ENCODE results near the gene FBXL22. TPM values are rescaled to one million over a fixed set of nuclear protein-coding genes. Genes with fewer than 3 reads are reported as not detected.
"Not testable (repeated sequence)": the region's sequence is repeated elsewhere in the genome, so short reads cannot be mapped to it uniquely, and the experiment has no call there.

The FBXL22 gene
- total RNA-seq, 1 experiment from 2014 or later, result not detected

DNA sequence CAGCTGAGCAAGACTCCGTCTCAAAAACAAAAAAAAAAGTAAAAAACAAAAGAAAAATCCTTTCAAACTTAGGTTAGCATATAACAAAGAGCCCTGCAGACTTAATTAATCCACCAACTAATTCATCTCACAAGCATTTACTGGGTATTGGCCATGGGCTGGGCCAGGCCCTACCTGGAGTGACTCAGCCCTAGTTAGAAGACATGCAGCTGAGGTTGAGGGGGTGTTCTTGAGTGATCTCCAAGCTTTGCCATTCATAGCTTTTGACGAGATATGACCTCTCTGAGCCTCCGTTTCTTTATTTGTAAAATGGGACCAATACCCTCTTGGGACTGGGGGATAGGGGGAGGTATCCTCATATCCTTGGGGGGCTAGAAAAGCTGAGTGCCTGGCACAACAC, 7.8 kb downstream of the FBXL22 start:
- in situ Hi-C loops (cut with HindIII; ENCODE audit: low pct_unique_long_range_greater_than_20kb, low sequenced_read_pairs), result no loop called here
- DNase-seq (ENCODE audit: low read depth, low spot score), result no peak

DNA sequence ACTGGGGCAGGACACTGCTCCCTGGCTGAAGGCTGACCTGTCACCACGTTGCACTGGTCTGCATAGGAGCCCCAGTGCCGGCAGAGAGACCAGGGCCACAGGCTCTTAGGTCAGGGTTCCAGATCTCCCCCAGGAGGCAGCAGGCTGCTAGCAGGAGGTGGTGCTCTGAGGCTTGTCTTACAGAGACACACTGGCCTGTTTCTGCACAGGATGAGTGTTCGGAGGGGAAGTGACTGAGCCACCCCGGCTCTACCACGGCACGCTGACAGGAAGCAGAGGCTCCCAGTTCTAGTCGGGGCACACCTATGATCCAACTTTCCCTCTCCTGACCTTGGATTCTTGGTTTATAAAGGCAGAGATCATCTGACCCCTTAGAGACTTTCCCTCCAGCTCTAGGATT, 8.6 kb downstream of the FBXL22 start:
- no peak for DNase-seq (ENCODE audit: low read depth, low spot score)
- in situ Hi-C loops (cut with HindIII; ENCODE audit: low pct_unique_long_range_greater_than_20kb, low sequenced_read_pairs), result no loop called here

DNA sequence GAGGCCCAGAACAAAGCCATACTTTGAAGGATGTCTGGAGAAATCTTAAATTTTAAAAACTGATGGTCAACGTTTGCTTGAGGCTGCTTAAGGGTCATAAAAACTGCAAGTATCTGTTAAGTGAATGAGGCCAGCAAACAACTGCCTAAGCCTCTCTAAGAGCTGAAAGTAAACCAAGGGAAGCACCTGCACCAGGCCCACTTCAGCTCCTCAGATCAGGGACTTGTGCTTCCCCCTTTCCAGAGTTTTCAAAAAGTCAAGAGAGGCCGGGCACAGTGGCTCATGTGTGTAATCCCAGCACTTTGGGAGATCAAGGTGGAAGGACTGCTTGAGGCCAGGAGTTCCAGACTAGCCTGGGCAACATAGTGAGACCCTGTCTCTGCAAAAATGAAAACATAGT, 9.1 kb downstream of the FBXL22 start:
- DNase-seq (ENCODE audit: low read depth, low spot score), result no peak
- in situ Hi-C loops (cut with HindIII; ENCODE audit: low pct_unique_long_range_greater_than_20kb, low sequenced_read_pairs), result no loop called here

DNA sequence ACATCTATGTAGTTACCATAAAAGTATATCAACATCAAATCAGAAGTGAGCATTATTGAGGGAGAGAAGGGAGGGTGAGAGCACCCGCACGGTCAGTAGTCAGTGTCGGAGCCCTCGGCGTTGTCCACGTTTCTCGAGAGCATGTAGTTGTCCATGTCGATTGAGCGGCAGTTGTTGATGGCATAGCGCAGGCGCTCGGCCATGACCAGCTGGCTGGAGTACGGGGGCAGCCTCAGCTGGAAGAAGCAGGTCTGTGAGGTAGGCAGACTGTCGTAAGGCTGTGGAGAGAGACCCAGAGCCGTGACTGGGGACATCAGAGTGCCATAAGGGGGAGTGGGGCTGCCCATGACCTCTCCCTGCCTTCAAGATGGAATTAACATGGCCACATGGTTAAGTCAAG, 11.8 kb downstream of the FBXL22 start:
- no peak for DNase-seq (ENCODE audit: low read depth, low spot score)
- in situ Hi-C loops (cut with HindIII; ENCODE audit: low pct_unique_long_range_greater_than_20kb, low sequenced_read_pairs), result no loop called here

DNA sequence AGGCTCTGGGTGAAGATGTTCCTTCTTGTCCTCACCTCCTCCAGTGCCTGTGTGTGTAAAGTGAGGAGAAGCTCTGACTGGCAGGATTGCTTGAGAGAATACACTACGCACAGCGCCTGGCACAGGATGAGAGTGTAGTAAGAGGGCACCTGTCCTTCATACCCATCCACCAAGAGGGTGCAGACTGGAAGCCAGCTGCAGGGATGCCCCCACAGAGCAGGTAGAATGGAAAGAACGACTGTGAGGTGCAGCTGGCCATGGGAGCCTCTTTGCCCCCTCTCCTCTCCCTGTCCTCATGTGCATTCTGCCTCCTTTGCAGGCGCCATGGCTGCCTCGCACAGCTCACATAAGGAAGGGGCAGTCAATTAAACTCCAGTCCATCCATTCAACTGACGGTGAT, 12.3 kb downstream of the FBXL22 start:
- in situ Hi-C loops (cut with HindIII; ENCODE audit: low pct_unique_long_range_greater_than_20kb, low sequenced_read_pairs), result no loop called here
- no peak for DNase-seq (ENCODE audit: low read depth, low spot score)

DNA sequence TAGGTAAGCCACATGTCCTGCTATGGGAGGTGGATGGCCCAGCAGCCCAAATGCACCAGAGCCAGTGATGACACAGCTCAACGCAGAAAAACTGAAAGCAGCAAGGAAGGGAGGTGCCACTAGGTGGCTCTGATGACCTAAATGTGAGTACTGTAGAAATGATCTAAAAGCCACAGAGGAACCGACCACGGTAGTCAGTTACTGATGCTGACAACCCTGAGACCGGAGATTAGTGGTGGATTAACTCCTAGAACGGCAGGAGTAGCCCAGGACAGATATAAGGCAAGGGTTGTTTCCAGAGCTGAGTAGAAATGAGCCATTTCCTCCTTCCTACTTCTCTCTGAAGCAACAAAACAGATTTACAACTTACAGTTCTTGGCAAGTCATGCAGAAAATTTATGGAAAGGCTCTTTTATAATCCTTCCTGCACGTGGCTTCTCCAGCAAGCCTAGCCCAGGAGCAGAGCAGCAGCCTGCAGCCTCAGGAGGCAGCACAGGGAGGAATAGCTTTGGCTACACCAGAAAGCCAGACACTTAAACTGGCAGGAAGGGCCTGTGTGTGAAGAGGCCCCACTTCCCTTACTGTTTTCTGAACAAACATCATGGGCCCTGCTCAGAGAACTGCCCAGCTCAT, 13.1 kb downstream of the FBXL22 start:
- in situ Hi-C loops (cut with HindIII; ENCODE audit: low pct_unique_long_range_greater_than_20kb, low sequenced_read_pairs), result no loop called here
- DNase-seq (ENCODE audit: low read depth, low spot score), result peak; percentile 92

DNA sequence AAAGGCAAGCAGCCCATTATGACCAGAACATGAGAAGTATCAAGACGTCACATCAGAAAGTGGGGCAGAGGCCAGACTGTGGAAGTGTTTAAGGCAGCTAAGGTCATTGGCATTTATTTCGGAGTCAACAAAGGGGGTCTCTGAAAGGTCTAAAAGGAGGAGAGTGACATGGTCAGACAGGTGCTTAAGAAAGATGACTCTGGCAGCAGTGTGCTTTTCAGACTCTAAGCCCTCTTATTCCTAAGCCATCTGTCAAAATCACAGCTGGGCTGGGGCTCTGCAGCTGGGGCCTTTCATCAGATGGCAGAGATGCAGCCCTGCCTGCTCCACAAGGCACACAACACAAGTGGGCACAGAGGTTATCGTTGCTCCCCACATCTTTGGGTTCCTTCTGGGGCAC, 14.0 kb downstream of the FBXL22 start:
- DNase-seq (ENCODE audit: low read depth, low spot score), result no peak
- in situ Hi-C loops (cut with HindIII; ENCODE audit: low pct_unique_long_range_greater_than_20kb, low sequenced_read_pairs), result no loop called here

DNA sequence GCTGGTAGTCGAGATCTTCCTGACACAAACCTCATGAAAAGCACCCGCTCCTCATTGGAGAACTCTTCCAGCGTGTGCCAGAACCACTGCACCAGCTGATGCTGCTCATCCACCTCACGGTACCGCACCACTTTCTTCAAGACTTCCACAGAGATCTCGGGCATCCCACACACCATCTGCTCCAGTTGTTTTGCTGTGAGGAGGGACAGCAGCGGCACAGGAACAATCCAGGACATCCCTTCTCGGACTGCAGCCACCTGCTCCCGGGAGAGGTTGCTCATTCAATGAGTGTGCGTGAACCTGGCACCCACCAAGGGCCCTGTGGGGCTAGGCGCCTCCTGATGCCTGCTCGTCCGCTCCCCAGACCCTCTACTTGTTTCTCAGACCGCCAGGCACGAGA, 15.1 kb downstream of the FBXL22 start:
- in situ Hi-C loops (cut with HindIII; ENCODE audit: low pct_unique_long_range_greater_than_20kb, low sequenced_read_pairs), result no loop called here
- no peak for DNase-seq (ENCODE audit: low read depth, low spot score)

DNA sequence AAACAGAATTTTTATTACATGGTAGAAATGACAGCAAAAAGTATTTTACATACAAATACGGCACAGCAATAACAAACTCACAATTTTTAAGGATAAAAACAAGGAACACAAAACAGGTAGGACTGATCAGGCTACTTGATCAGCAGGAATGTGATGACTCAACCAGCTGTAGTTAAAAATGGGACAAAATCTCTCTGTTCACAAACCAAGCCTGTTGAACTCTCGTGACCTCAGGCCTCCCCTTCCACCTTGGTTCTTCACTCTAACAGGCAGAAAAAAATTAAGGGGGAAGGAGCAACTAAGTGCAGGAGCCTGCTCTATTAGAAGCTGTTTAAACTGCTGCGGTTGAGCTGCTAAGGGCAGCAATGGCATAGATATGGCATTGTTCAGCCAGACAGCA, 18.7 kb downstream of the FBXL22 start:
- DNase-seq (ENCODE audit: low read depth, low spot score), result no peak

DNA sequence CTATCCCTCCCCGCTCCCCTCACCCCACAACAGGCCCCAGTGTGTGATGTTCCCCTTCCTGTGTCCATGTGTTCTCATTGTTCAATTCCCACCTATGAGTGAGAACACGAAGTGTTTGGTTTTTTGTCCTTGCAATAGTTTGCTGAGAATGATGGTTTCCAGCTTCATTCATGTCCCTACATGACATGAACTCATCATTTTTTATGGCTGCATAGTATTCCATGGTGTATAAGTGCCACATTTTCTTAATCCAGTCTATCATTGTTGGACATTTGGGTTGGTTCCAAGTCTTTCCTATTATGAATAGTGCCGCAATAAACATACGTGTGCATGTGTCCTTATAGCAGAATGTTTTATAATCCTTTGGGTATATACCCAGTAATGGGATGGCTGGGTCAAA, 20.0 kb downstream of the FBXL22 start:
- DNase-seq (ENCODE audit: low read depth, low spot score); in situ Hi-C loops (cut with HindIII; ENCODE audit: low pct_unique_long_range_greater_than_20kb, low sequenced_read_pairs): not testable (repeated sequence)

More for the DNA sequence above, 18.7 kb downstream of the FBXL22 start:
- in situ Hi-C loops (cut with HindIII; ENCODE audit: low pct_unique_long_range_greater_than_20kb, low sequenced_read_pairs), result no loop called here

DNA sequence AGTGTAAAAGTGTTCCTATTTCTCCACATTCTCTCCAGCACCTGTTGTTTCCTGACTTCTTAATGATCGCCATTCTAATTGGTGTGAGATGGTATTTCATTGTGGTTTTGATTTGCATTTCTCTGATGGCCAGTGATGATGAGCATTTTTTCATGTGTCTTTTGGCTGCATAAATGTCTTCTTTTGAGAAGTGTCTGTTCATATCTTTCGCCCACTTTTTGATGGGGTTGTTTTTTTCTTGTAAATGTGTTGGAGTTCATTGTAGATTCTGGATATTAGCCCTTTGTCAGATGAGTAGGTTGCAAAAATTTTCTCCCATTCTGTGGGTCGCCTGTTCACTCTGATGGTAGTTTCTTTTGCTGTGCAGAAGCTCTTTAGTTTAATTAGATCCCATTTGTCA, 20.4 kb downstream of the FBXL22 start:
- in situ Hi-C loops (cut with HindIII; ENCODE audit: low pct_unique_long_range_greater_than_20kb, low sequenced_read_pairs); DNase-seq (ENCODE audit: low read depth, low spot score): not testable (repeated sequence)

DNA sequence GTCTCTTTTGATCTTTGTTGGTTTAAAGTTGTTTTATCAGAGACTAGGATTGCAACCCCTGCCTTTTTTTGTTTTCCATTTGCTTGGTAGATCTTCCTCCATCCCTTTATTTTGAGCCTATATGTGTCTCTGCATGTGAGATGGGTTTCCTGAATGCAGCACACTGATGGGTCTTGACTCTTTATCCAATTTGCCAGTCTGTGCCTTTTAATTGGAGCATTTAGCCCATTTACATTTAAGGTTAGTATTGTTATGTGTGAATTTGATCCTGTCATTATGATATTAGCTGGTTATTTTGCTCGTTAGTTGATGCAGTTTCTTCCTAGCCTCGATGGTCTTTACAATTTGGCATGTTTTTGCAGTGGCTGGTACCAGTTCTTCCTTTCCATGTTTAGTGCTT, 23.6 kb downstream of the FBXL22 start:
- DNase-seq (ENCODE audit: low read depth, low spot score); in situ Hi-C loops (cut with HindIII; ENCODE audit: low pct_unique_long_range_greater_than_20kb, low sequenced_read_pairs): not testable (repeated sequence)

DNA sequence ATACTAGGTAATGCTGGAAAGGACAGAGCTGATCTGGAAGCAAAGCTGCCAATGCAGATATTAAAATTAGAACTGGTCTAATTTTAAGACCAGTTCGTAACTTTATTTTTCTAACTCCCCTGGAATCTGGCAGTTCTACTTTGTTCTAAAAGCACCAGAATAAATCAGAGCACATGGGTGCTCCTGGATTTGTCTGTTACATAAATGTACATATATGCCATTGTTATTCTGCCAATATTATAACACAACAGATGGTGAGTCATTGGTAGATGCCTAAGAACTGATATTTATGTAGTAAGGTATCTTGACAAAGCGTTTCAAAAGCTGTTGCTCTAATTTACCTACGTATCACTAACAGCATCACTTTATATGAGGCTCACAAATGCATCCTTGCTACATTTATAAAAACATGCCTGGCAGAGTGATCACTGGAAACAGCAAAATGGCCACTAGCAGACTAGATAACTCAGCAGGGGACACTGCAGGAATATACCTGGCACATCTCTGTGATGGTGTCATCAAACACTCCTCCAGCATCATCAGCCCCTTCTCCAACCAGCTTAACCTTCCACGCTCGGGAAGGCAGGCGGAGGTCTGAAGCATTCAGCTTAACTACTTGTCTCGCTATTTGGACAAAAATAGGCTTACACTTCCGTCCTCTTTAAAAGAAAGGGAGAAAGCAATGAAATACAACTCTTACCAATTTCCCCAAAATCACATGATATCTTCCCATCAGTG, 26.2 kb downstream of the FBXL22 start:
- in situ Hi-C loops (cut with HindIII; ENCODE audit: low pct_unique_long_range_greater_than_20kb, low sequenced_read_pairs), result no loop called here
- DNase-seq (ENCODE audit: low read depth, low spot score), result no peak

DNA sequence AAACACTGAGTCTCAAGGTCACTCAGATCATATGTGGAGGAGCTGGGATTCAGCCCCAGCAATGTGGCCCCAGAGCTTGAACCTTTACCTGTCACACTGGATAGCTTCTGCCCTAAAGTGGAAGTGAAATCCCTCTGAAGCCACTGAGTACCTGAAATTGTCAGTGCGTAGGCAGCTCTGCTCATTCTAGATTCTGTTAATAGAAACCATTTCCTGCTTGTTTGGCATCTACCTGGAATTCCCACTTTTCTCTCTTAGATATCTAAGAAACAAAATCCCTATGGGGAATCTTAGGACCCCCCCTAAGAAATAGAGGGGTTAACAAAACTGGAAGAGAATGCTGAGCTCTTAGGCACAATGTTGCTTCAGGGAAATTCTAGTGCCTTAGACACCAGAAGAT, 29.8 kb downstream of the FBXL22 start:
- DNase-seq (ENCODE audit: low read depth, low spot score), result no peak
- in situ Hi-C loops (cut with HindIII; ENCODE audit: low pct_unique_long_range_greater_than_20kb, low sequenced_read_pairs), result no loop called here

DNA sequence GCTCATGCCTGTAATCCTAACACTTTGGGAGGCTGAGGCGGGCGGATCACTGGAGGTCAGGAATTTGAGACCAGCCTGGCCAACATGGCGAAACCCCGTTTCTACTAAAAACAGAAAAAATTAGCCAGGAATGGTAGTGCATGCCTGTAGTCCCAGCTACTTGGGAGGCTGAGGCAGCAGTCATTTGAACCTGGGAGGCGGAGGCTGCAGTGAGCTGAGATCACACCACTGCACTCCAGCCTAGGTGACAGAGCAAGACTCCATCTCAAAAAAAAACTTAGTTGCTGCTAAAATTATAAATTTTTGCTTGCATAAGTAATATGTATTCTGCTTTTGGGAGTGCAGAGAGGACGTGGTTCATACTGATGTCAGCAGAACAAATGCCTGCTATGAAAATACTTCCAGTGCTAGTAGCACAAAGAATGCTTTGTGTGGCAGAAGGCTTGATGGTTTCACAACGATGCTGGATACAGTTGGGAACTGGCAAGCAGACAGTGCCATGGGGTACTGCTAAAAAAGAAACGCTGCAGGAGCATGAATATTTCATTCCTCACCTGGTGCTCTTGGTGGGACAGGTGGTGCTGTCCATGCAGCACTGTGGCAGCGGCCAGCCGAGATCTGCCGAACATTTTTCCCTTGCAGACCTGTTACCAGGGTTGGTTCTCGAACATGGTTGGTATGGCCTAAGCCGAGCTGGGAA, 31.1 kb downstream of the FBXL22 start:
- in situ Hi-C loops (cut with HindIII; ENCODE audit: low pct_unique_long_range_greater_than_20kb, low sequenced_read_pairs), result no loop called here
- DNase-seq (ENCODE audit: low read depth, low spot score), result peak; percentile 87

DNA sequence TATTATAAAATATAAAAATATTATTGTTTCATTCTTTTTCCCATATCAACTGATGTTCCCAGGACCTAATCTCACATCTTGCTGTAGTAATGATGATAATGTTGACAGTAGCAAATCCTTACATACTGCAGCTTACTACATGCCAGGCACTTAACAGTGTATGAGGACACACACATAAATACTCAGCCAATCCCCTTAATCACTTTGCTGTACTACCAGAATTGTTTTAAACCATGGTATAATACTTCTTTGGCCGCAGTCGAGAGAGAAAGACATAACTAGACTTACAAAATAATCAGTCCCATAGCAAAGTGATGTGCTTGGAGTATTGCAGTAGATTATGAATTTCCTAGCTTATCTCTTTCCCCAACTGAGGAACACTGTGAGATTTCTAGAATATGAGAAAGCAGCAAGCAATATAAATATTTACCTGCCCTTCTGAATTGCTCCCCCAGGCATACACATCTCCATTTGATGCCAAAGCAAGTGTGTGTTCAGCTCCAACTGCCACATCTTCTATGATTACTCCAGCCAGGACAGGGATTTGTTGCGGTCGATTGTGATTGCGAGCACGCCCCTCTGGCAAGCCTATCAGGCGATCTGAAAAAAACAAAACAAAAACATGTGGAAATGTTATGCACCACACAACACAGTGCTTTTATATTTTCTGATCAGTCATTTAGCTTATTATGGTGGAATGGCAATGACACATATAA, 33.0 kb downstream of the FBXL22 start:
- no peak for DNase-seq (ENCODE audit: low read depth, low spot score)
- in situ Hi-C loops (cut with HindIII; ENCODE audit: low pct_unique_long_range_greater_than_20kb, low sequenced_read_pairs), result loop anchor here (10.0 kb wide), 1 partner anchor 55 kb away; no protein-coding TSS in a partner anchor

DNA sequence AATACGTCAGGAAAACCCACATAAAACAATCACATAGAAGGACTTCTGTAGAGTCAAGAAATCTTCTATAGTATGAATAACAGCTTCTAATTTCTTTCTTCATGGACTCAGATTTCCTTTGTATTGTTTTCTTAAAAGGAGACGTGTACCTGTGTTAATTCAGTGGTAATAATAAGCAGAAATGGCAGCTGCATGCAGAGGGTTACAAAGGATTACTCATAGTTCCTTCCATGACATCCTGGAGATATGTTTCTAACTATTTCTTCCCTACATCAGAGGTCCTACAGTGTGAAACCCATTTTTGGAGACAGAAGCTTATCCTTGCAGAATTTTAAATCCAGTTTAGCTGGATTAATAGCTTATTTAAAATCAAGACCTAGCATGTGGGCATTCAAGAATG, 36.1 kb downstream of the FBXL22 start:
- in situ Hi-C loops (cut with HindIII; ENCODE audit: low pct_unique_long_range_greater_than_20kb, low sequenced_read_pairs), result loop anchor here (10.0 kb wide), 1 partner anchor 51 kb away; no protein-coding TSS in a partner anchor
- DNase-seq (ENCODE audit: low read depth, low spot score), result no peak

DNA sequence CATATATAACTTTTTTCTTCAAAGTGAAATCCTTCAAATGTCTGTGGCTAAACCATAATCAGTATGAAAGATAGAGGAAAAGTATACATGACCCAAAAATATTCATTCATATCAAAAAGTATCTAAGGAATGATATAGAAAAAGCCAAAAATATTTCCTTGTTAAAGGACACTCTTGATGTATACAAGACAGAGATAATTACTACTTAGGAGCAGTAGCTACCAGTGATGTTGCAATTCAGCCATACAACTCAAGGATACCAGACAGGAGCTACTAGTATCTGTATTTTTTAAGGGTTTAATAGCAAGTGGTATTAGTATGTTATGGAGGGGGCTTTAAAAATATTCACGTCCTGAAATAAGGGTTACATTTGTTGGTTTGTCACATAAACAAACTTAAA, 37.0 kb downstream of the FBXL22 start:
- in situ Hi-C loops (cut with HindIII; ENCODE audit: low pct_unique_long_range_greater_than_20kb, low sequenced_read_pairs), result loop anchor here (10.0 kb wide), 1 partner anchor 51 kb away; no protein-coding TSS in a partner anchor
- DNase-seq (ENCODE audit: low read depth, low spot score), result no peak
